H1 (cell line): ENCODE results near the gene SIK3. TPM values are rescaled to one million over a fixed set of nuclear protein-coding genes. Genes with fewer than 3 reads are reported as not detected.

Source experiments
- CTCF ChIA-PET: fragments of 300-600 bp; sonication (Branson Sonifier 250); formaldehyde crosslinking; loops from one replicate; lab custom pipeline; 2021; ENCODE audit not compliant: partially characterized antibody; lab: Charles Lee
- POLR2A ChIA-PET: fragments of 300-600 bp; sonication (Branson Sonifier 250); formaldehyde crosslinking; loops from one replicate; lab custom pipeline; 2021; ENCODE audit warnings: inconsistent platforms; ENCODE audit not compliant: partially characterized antibody; lab: Charles Lee
- DNase-seq, 2 experiments: peaks; one replicate each; pipeline versions ENCODE4 v3.0.0 to v3.0.0-alpha.2; 2010 to 2022; ENCODE audit warnings: low spot score in 2 of 2, low read depth in 1 of 2, mixed read lengths in 1 of 2
- FAIRE-seq: peaks from 2 replicates; lab custom pipeline; 2011; peaks lifted over from hg19 to GRCh38; lab: Jason Lieb, UNC
- H2AFZ ChIP-seq: 2 replicates; pipeline ENCODE4 v1.8.1; 2012; ENCODE audit warnings: low read length, inconsistent platforms
- H2AK5ac ChIP-seq: 2 replicates; pipeline ENCODE4 v1.6.1; 2013; ENCODE audit warnings: low read depth, low read length
- H2BK120ac ChIP-seq: replicated peaks from 2 replicates; pipeline ENCODE3; 2013; ENCODE audit warnings: low read depth, low read length, inconsistent platforms
- H2BK12ac ChIP-seq: 2 replicates; pipeline ENCODE4 v1.6.1; 2013; ENCODE audit warnings: low read depth, low read length
- H2BK15ac ChIP-seq: 2 replicates; pipeline ENCODE4 v1.6.1; 2013; ENCODE audit warnings: low read length
- H2BK20ac ChIP-seq: 2 replicates; pipeline ENCODE4 v1.6.1; 2013; ENCODE audit warnings: low read length
- H2BK5ac ChIP-seq: 2 replicates; pipeline ENCODE4 v1.6.1; 2013; ENCODE audit warnings: low read depth, low read length
- H3K14ac ChIP-seq: 2 replicates; pipeline ENCODE4 v1.6.1; 2013; ENCODE audit warnings: inconsistent platforms; ENCODE audit not compliant: insufficient read length
- H3K18ac ChIP-seq: 2 replicates; pipeline ENCODE4 v1.6.1; 2013; ENCODE audit warnings: low read length; ENCODE audit errors: extremely low read depth
- H3K23ac ChIP-seq: 2 replicates; pipeline ENCODE4 v1.6.1; 2013; ENCODE audit warnings: inconsistent platforms; ENCODE audit not compliant: insufficient read length
- H3K23me2 ChIP-seq: 2 replicates; pipeline ENCODE4 v1.6.1; 2013; ENCODE audit warnings: low read depth, low read length
- H3K27ac ChIP-seq: 2 replicates; pipeline ENCODE4 v1.6.1; 2011; ENCODE audit warnings: low read depth, low read length, inconsistent platforms
- H3K27me3 ChIP-seq, 4 experiments: replicated peaks in 1 of 4; 1 replicate in 1 of 4; 2 replicates in 3 of 4; pipeline versions ENCODE4 v1.6.1 to v1.8.1; 2011 to 2013; ENCODE audit warnings: low read length in 3 of 4, mild to moderate bottlenecking in 3 of 4, inconsistent platforms in 2 of 4, mixed read lengths in 2 of 4, moderate library complexity in 1 of 4; ENCODE audit not compliant: control insufficient read depth in 3 of 4, insufficient read depth in 3 of 4; ENCODE audit errors: extremely low read depth in 1 of 4
- H3K36me3 ChIP-seq, 4 experiments: 2 replicates each; pipeline versions ENCODE4 v1.6.1 to v1.8.1; 2011 to 2013; ENCODE audit warnings: mild to moderate bottlenecking in 4 of 4, low read length in 3 of 4, moderate library complexity in 2 of 4, control low read depth in 1 of 4, inconsistent platforms in 1 of 4; ENCODE audit not compliant: insufficient read depth in 4 of 4, control insufficient read depth in 2 of 4
- H3K4ac ChIP-seq: replicated peaks from 2 replicates; pipeline ENCODE3; 2013; ENCODE audit warnings: low read length, low read depth, mixed read lengths, inconsistent platforms; ENCODE audit not compliant: insufficient read length
- H3K4me1 ChIP-seq, 4 experiments: replicated peaks in 1 of 4; 1 replicate in 1 of 4; 2 replicates in 3 of 4; pipeline versions ENCODE4 v1.6.1 to v1.8.1; 2011 to 2013; ENCODE audit warnings: low read length in 3 of 4, inconsistent platforms in 2 of 4, mixed read lengths in 1 of 4; ENCODE audit not compliant: insufficient read depth in 4 of 4, control insufficient read depth in 3 of 4
- H3K4me2 ChIP-seq, 2 experiments: 2 replicates each; pipeline versions ENCODE4 v1.6.1 to v1.8.1; 2011 to 2013; ENCODE audit warnings: low read depth in 2 of 2, low read length in 2 of 2, control low read depth in 1 of 2, inconsistent platforms in 1 of 2, mild to moderate bottlenecking in 1 of 2; ENCODE audit not compliant: insufficient read depth in 1 of 2
- H3K4me3 ChIP-seq, 4 experiments: fragments of 200-600, 300-600 bp in 1 of 4; sonication (generic), shearing (Covaris generic), sonication (Bioruptor Twin) in 1 of 4; 2 replicates each; pipeline versions ENCODE4 v1.5.1 to v1.8.1; 2011 to 2016; ENCODE audit warnings: low read length in 4 of 4, low read depth in 3 of 4, control low read depth in 2 of 4, inconsistent platforms in 2 of 4, mild to moderate bottlenecking in 2 of 4, mixed read lengths in 1 of 4, moderate library complexity in 1 of 4; ENCODE audit not compliant: insufficient read depth in 2 of 4; ENCODE audit errors: extremely low read depth in 1 of 4
- H3K56ac ChIP-seq: replicated peaks from 2 replicates; pipeline ENCODE3; 2013; ENCODE audit warnings: low read depth, mild to moderate bottlenecking, mixed read lengths, low read length, inconsistent platforms; ENCODE audit not compliant: insufficient read length
- H3K79me1 ChIP-seq: 2 replicates; pipeline ENCODE4 v1.6.1; 2013; ENCODE audit warnings: low read depth, low read length, control low read depth
- H3K79me2 ChIP-seq, 2 experiments: 2 replicates each; pipeline versions ENCODE4 v1.6.1 to v1.8.1; 2012 to 2013; ENCODE audit warnings: low read length in 2 of 2, mild to moderate bottlenecking in 2 of 2, inconsistent platforms in 1 of 2; ENCODE audit not compliant: insufficient read depth in 2 of 2, control insufficient read depth in 1 of 2
- H3K9ac ChIP-seq, 4 experiments: replicated peaks in 1 of 4; 1 replicate in 1 of 4; 2 replicates in 3 of 4; pipeline versions ENCODE4 v1.6.1 to v1.8.1; 2011 to 2013; ENCODE audit warnings: low read depth in 3 of 4, low read length in 3 of 4, control low read depth in 2 of 4, mild to moderate bottlenecking in 2 of 4, moderate library complexity in 2 of 4, inconsistent platforms in 1 of 4; ENCODE audit errors: extremely low read depth in 1 of 4
- H3K9me3 ChIP-seq, 2 experiments: 2 replicates each; pipeline versions ENCODE4 v1.6.1 to v1.8.1; 2012 to 2013; ENCODE audit warnings: mild to moderate bottlenecking in 2 of 2, moderate library complexity in 2 of 2, control low read depth in 1 of 2, inconsistent platforms in 1 of 2, low read depth in 1 of 2, low read length in 1 of 2, mixed read lengths in 1 of 2; ENCODE audit not compliant: insufficient read depth in 2 of 2
- H4K20me1 ChIP-seq, 2 experiments: replicated peaks in 1 of 2; 2 replicates each; pipeline versions ENCODE3 to v1.8.1; 2011 to 2013; ENCODE audit warnings: inconsistent platforms in 2 of 2, low read length in 2 of 2, mild to moderate bottlenecking in 1 of 2; ENCODE audit not compliant: insufficient read depth in 2 of 2, control insufficient read depth in 1 of 2
- H4K5ac ChIP-seq: 2 replicates; pipeline ENCODE4 v1.6.1; 2013; ENCODE audit warnings: low read length, low read depth, mixed read lengths, inconsistent platforms; ENCODE audit not compliant: insufficient read length
- H4K8ac ChIP-seq: 2 replicates; pipeline ENCODE4 v1.8.0; 2013; ENCODE audit warnings: mild to moderate bottlenecking, moderate library complexity, low read length, inconsistent platforms; ENCODE audit not compliant: insufficient read depth; ENCODE audit errors: extremely low read depth
- H4K91ac ChIP-seq: replicated peaks from 2 replicates; pipeline ENCODE3; 2013; ENCODE audit warnings: low read length, mixed read lengths, inconsistent platforms; ENCODE audit not compliant: insufficient read length
- CHD2 ChIP-seq: IDR thresholded peaks from 2 replicates; pipeline ENCODE4 v1.6.1; 2012; ENCODE audit warnings: low read length, improper control_type of control experiment
- WGBS, 2 experiments: shearing (Covaris generic) in 1 of 2; methylation state at CpG; one replicate each; pipeline versions ENCODE4 v1.1.6 to v1.1.7; 2013 to 2015; ENCODE audit warnings: low lambda C conversion rate in 2 of 2, mixed read lengths in 2 of 2, inconsistent platforms in 1 of 2, low coverage in 1 of 2, missing lambda C conversion rate in 1 of 2; ENCODE audit not compliant: insufficient replicate concordance in 2 of 2, insufficient coverage in 1 of 2, insufficient read length in 1 of 2; ENCODE audit errors: extremely low coverage in 1 of 2, missing lambda C conversion rate in 1 of 2; 5-methylcytosine and 5-hydroxymethylcytosine counted together
- polyA plus RNA-seq, 7 experiments: library from polyadenylated mRNA; depleted of rRNA in 3 of 7; stranded (reverse) in 5 of 7; unstranded in 2 of 7; fragments of >200 nt in 5 of 7; fragments of 200-250 nt in 2 of 7; gene quantifications; 1 replicate in 5 of 7; 2 replicates in 1 of 7; 4 replicates in 1 of 7; pipeline versions ENCODE4 v1.2.1 to v1.2.3, GENCODE V29; 2011 to 2013; ENCODE audit warnings: missing spikeins in 2 of 7, mixed read lengths in 2 of 7
- total RNA-seq: library from RNA; stranded (reverse); fragmentation: NEBNext Ultra II Directional; extraction: Animal tissue kit (Norgen Biotek cat#: 25700); gene quantifications from 2 replicates; pipeline ENCODE4 v1.2.1, GENCODE V29; 2021
- TF ChIP-seq, protein P1 (sequence below): IDR thresholded peaks from 2 replicates; pipeline ENCODE4 v1.6.1; 2012; ENCODE audit warnings: inconsistent platforms

SIK3 gene
- total and polyA plus RNA-seq, 2 of the 8 experiments (the other 6 are each of a cell fraction or from before 2014, with no cell fraction given) = 19.9 to 32.1 TPM

DNA sequence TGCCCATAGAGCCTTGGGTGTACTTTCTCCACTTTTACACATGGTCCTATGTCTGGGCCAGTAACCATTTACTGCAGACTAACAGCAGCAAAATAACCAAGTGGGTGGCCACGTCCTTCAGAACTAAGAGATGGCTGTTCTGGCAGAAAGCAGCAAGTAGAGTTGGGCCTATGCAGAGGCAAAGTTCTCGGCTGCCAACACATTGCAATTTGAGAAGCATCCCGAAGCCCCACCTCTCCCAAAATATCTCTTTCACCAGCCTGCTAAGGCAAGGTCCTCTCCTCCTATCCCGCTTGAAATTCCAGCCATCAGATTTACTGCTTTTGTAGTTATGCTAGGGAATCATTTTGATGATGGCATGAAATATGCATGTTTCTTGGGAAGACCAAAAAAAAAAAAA is 142.3 kb downstream of the SIK3 start:
- Histone ChIP-seq H4K5ac (no peak overlapping the region), H3K56ac (no peak overlapping the region), H3K9me3 (no peaks in the 10 kb centered on the region), H3K4me3 (peak overlapping the region in 1 of 4 experiments; percentile 3; a peak in 1 of 8 replicates), H4K91ac (no peak overlapping the region), H2BK12ac (no peak overlapping the region), H2BK5ac (no peak overlapping the region), H3K23ac (no peak overlapping the region), H3K9ac (no peak overlapping the region), H2BK120ac (no peak overlapping the region), H4K20me1 (peaks cover 0 to 4% of the 10 kb centered on the region in 2 experiments), H3K14ac (no peak overlapping the region), H3K27ac (0 out of 2 replicates have a peak overlapping the region, but pooled peaks have one; percentile 34), H2BK15ac (no peak overlapping the region), H2BK20ac (no peak overlapping the region), H3K4me2 (peak overlapping the region; percentile 36 to 51; a peak in 3 of 4 replicates), H3K4me1 (peaks cover 0 to 6% (median 3%) of the 10 kb centered on the region in 4 experiments; a peak in 6 of 7 replicates), H3K79me2 (peaks cover 0 to 21% of the 10 kb centered on the region in 2 experiments; a peak in 2 of 4 replicates), H2AK5ac (no peak overlapping the region), H4K8ac (no peak overlapping the region), H3K79me1 (no peaks in the 10 kb centered on the region), H3K4ac (no peak overlapping the region), H3K18ac (peak overlapping the region; percentile 12; the same call in 1 of the 2 replicates), H2AFZ (no peak overlapping the region), H3K36me3 (peaks cover 0 to 3% (median 1%) of the 10 kb centered on the region in 4 experiments; a peak in 2 of 8 replicates), H3K23me2 (no peaks in the 10 kb centered on the region), H3K27me3 (no peaks in the 10 kb centered on the region)
- no peak for DNase-seq
- WGBS, 2 experiments = 36% methylated on average over 4 of the region's 4 CpGs; no CpG with 5 or more reads in 1 of the 2 experiments
- FAIRE-seq = peak; percentile 93
- ChIA-PET POLR2A (interaction anchor here (1.0 to 1.1 kb wide), 2 partner anchors 13 to 26 kb away, joined by 3 read pairs; no protein-coding TSS in a partner anchor), CTCF (interaction anchor here (0.9 to 1.5 kb wide), 4 partner anchors 8 to 150 kb away, joined by 3 to 6 read pairs (median 3); no protein-coding TSS in a partner anchor)
- TF ChIP-seq, protein P1, sequence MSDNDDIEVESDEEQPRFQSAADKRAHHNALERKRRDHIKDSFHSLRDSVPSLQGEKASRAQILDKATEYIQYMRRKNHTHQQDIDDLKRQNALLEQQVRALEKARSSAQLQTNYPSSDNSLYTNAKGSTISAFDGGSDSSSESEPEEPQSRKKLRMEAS = no peak
- no peak for TF ChIP-seq CHD2
